Activated gamma-delta T cell treated with Interleukin-2 at 50 U/mL for 16 hours (primary cell): ENCODE measurements around the gene TTC7B.
"Not testable (repeated sequence)": the region's sequence is repeated elsewhere in the genome, so short reads cannot be mapped to it uniquely, and the experiment has no call there.

Source experiments
- DNase-seq: peaks from one replicate; pipeline ENCODE4 v3.0.0-alpha.2; 2020

TTC7B gene

GRCh38 chr14:90536092-90536491 is 280.1 kb downstream of the TTC7B start:
- no peak for DNase-seq

- DNase-seq = no peak
Measured at GRCh38 chr14:90535556-90536090, 280.6 kb downstream of the TTC7B start.

- no peak for DNase-seq
Measured at GRCh38 chr14:90534838-90535555, 281.2 kb downstream of the TTC7B start.

- no peak for DNase-seq
Measured at GRCh38 chr14:90534091-90534837, 282.0 kb downstream of the TTC7B start.

- DNase-seq = no peak
Measured at GRCh38 chr14:90533591-90534021, 282.6 kb downstream of the TTC7B start.

GRCh38 chr14:90532826-90533525 is 283.3 kb downstream of the TTC7B start:
- DNase-seq = no peak

GRCh38 chr14:90531497-90531896 is 284.7 kb downstream of the TTC7B start:
- DNase-seq = no peak

GRCh38 chr14:90530523-90530922 is 285.7 kb downstream of the TTC7B start:
- no peak for DNase-seq

GRCh38 chr14:90527978-90528377 is 288.3 kb downstream of the TTC7B start:
- DNase-seq = no peak

GRCh38 chr14:90526536-90526935 is 289.7 kb downstream of the TTC7B start:
- DNase-seq = not testable (repeated sequence)

GRCh38 chr14:90525353-90526028 is 290.7 kb downstream of the TTC7B start:
- DNase-seq = not testable (repeated sequence)

GRCh38 chr14:90523961-90524875 is 292.0 kb downstream of the TTC7B start:
- DNase-seq = no peak

GRCh38 chr14:90523544-90523943 is 292.7 kb downstream of the TTC7B start:
- DNase-seq = no peak

- no peak for DNase-seq
Measured at GRCh38 chr14:90522571-90523191, 293.5 kb downstream of the TTC7B start.

GRCh38 chr14:90521930-90522483 is 294.2 kb downstream of the TTC7B start:
- DNase-seq = no peak

- no peak for DNase-seq
Measured at GRCh38 chr14:90521084-90521929, 294.9 kb downstream of the TTC7B start.

GRCh38 chr14:90520326-90520725 is 295.9 kb downstream of the TTC7B start:
- no peak for DNase-seq

GRCh38 chr14:90519262-90519920 is 296.8 kb downstream of the TTC7B start:
- no peak for DNase-seq

GRCh38 chr14:90518941-90519256 is 297.3 kb downstream of the TTC7B start:
- DNase-seq = peak; percentile 42
